ENCODE data around the gene FNDC3A.

Gene FNDC3A

GRCh38 chr13:48985756-48986155 lies 10.0 kb downstream of the FNDC3A start:
- H2AFZ ChIP-seq (ENCODE audit: low read depth) = no peak overlapping the region
- H3K27ac ChIP-seq = no peak overlapping the region
- no peaks in the 10 kb centered on the region for H3K36me3 ChIP-seq (ENCODE audit: insufficient read depth)
- no peak overlapping the region for H3K4me3 ChIP-seq (IDR thresholded peaks at IDR 0.05; ENCODE audit: insufficient read depth, low read depth, low read length)
- TF ChIP-seq, protein P1, sequence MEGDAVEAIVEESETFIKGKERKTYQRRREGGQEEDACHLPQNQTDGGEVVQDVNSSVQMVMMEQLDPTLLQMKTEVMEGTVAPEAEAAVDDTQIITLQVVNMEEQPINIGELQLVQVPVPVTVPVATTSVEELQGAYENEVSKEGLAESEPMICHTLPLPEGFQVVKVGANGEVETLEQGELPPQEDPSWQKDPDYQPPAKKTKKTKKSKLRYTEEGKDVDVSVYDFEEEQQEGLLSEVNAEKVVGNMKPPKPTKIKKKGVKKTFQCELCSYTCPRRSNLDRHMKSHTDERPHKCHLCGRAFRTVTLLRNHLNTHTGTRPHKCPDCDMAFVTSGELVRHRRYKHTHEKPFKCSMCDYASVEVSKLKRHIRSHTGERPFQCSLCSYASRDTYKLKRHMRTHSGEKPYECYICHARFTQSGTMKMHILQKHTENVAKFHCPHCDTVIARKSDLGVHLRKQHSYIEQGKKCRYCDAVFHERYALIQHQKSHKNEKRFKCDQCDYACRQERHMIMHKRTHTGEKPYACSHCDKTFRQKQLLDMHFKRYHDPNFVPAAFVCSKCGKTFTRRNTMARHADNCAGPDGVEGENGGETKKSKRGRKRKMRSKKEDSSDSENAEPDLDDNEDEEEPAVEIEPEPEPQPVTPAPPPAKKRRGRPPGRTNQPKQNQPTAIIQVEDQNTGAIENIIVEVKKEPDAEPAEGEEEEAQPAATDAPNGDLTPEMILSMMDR (conservative IDR thresholded peaks at IDR 0.05; ENCODE audit: low read depth, low read length) = no peak
- H3K9ac ChIP-seq = no peak overlapping the region
- peaks cover 29% of the 10 kb centered on the region for H3K4me1 ChIP-seq (ENCODE audit: low read depth, poor library complexity, severe bottlenecking)
- H3K79me2 ChIP-seq (ENCODE audit: insufficient read depth, low read depth) = peaks cover 81% of the 10 kb centered on the region
- no peaks in the 10 kb centered on the region for H4K20me1 ChIP-seq (ENCODE audit: insufficient read depth)
- H3K4me2 ChIP-seq = no peak overlapping the region
- no peaks in the 10 kb centered on the region for H3K27me3 ChIP-seq (ENCODE audit: insufficient read depth, low read depth)

DNA sequence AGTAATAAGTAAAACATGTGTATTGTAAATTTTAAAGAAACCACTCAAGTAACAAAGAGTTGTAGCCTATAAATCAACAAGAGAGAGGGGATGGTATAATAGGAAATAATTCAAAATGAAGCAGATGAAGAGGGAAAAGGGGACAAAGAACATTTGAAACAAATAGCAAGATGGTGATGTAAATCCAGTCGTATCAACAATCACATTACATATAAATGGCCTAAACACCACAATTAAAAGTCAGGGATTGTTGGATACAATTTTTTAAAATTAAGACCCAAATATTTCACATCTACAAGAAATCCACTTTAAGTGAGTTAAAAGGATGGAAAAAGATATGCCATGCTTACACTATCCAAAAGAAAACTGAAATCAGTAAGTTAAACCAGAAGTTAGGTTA lies 15.2 kb downstream of the FNDC3A start:
- Histone ChIP-seq H3K4me3 (IDR thresholded peaks at IDR 0.05; ENCODE audit: insufficient read depth, low read depth, low read length) (no peak overlapping the region), H3K79me2 (ENCODE audit: insufficient read depth, low read depth) (peaks cover 57% of the 10 kb centered on the region), H2AFZ (ENCODE audit: low read depth) (no peak overlapping the region), H3K9ac (no peak overlapping the region), H3K4me2 (no peak overlapping the region), H4K20me1 (ENCODE audit: insufficient read depth) (no peaks in the 10 kb centered on the region), H3K4me1 (ENCODE audit: low read depth, poor library complexity, severe bottlenecking) (peaks cover 27% of the 10 kb centered on the region), H3K36me3 (ENCODE audit: insufficient read depth) (no peaks in the 10 kb centered on the region), H3K27ac (no peak overlapping the region), H3K27me3 (ENCODE audit: insufficient read depth, low read depth) (no peaks in the 10 kb centered on the region)
- TF ChIP-seq, protein P1 (conservative IDR thresholded peaks at IDR 0.05; ENCODE audit: low read depth, low read length) = no peak

GRCh38 chr13:48993150-48993549 lies 17.4 kb downstream of the FNDC3A start:
- Histone ChIP-seq H3K9ac (no peak overlapping the region), H3K79me2 (ENCODE audit: insufficient read depth, low read depth) (peaks cover 49% of the 10 kb centered on the region), H2AFZ (ENCODE audit: low read depth) (no peak overlapping the region), H3K27me3 (ENCODE audit: insufficient read depth, low read depth) (no peaks in the 10 kb centered on the region), H3K4me1 (ENCODE audit: low read depth, poor library complexity, severe bottlenecking) (peaks cover 27% of the 10 kb centered on the region), H3K4me2 (no peak overlapping the region), H4K20me1 (ENCODE audit: insufficient read depth) (no peaks in the 10 kb centered on the region), H3K36me3 (ENCODE audit: insufficient read depth) (no peaks in the 10 kb centered on the region), H3K27ac (no peak overlapping the region), H3K4me3 (IDR thresholded peaks at IDR 0.05; ENCODE audit: insufficient read depth, low read depth, low read length) (no peak overlapping the region)
- TF ChIP-seq, protein P1 (conservative IDR thresholded peaks at IDR 0.05; ENCODE audit: low read depth, low read length) = no peak

GRCh38 chr13:48994706-48995105 lies 19.0 kb downstream of the FNDC3A start:
- no peaks in the 10 kb centered on the region for H4K20me1 ChIP-seq (ENCODE audit: insufficient read depth)
- H3K36me3 ChIP-seq (ENCODE audit: insufficient read depth) = no peaks in the 10 kb centered on the region
- TF ChIP-seq, protein P1 (conservative IDR thresholded peaks at IDR 0.05; ENCODE audit: low read depth, low read length) = no peak
- no peak overlapping the region for H3K4me3 ChIP-seq (IDR thresholded peaks at IDR 0.05; ENCODE audit: insufficient read depth, low read depth, low read length)
- no peak overlapping the region for H3K9ac ChIP-seq
- H2AFZ ChIP-seq (ENCODE audit: low read depth) = no peak overlapping the region
- no peaks in the 10 kb centered on the region for H3K27me3 ChIP-seq (ENCODE audit: insufficient read depth, low read depth)
- H3K27ac ChIP-seq = no peak overlapping the region
- H3K4me2 ChIP-seq = no peak overlapping the region; the same call in 1 of the 2 replicates
- H3K4me1 ChIP-seq (ENCODE audit: low read depth, poor library complexity, severe bottlenecking) = peaks cover 27% of the 10 kb centered on the region
- H3K79me2 ChIP-seq (ENCODE audit: insufficient read depth, low read depth) = peaks cover 53% of the 10 kb centered on the region

Measured in KMS-11 (cell line).